Fibroblast of upper back skin (primary cell): ENCODE results near the gene CCDC57.
"Not testable (repeated sequence)": the region's sequence is repeated elsewhere in the genome, so short reads cannot be mapped to it uniquely, and the experiment has no call there.

Experiments
- DNase-seq: peaks from one replicate; pipeline ENCODE4 v3.0.0-alpha.2; 2013

Gene CCDC57

DNA sequence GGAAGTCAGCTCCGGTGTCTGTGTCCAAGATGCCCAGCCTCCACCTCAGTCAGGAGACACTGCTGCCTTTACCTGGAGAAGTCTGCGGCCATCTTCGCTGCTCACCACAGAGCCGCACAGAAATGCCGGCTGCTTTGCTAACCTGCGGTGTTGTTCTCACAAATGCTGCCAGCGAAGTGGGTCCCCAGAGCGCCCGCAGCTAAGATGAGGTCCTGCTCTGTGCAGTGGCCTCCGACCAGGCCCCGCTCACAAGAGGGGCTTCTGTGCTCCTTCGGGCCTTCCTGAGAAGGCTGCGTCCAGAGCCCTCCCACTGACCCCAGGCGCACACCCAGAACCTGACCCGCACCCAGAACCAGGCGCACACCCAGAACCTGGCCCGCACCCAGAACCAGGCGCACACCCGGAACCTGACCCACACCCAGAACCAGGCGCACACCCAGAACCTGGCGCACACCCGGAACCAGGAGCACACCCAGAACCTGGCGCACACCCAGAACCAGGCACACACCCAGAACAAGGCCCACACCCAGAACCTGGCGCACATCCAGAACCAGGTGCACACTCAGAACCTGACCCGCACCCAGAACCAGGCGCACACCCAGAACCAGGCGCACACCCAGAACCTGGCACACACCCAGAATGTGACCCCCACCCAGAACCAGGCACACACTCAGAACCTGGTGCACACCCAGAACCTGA is 63.1 kb downstream of the CCDC57 start:
- peak; percentile 7 for DNase-seq

DNA sequence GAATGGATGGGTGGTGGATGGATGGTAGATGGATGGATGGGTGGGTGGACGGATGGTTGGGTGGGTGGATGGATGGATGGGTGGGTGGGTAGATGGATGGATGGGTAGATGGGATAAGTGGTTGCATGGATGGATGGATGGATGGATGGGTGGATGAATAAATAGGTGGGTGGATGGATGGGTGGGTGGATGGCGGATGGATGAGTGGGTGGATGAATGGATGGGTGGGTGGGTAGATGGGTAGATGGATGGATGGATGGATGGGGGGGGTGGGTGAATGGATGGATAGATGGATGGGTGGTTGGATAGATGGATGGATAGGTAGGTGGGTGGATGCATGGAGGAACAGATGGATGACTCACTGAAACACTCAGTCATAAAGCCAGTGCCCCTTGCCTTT is 63.6 kb downstream of the CCDC57 start:
- no peak for DNase-seq

DNA sequence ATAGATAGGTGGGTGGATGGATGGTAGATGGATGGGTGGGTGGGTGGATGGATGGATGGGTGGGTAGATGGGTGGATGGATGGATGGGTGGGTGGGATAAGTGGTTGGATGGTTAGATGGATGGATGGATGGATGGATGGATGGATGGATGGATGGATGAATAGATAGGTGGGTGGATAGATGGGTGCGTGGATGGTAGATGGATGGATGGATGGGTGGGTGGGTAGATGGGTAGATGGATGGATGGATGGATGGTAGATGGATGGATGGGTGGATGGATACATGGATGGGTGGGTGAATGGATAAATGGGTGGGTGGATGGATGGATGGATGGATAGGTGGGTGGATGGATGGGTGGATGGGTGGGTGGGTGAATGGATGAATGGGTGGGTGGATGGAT is 64.6 kb downstream of the CCDC57 start:
- DNase-seq = no peak

DNA sequence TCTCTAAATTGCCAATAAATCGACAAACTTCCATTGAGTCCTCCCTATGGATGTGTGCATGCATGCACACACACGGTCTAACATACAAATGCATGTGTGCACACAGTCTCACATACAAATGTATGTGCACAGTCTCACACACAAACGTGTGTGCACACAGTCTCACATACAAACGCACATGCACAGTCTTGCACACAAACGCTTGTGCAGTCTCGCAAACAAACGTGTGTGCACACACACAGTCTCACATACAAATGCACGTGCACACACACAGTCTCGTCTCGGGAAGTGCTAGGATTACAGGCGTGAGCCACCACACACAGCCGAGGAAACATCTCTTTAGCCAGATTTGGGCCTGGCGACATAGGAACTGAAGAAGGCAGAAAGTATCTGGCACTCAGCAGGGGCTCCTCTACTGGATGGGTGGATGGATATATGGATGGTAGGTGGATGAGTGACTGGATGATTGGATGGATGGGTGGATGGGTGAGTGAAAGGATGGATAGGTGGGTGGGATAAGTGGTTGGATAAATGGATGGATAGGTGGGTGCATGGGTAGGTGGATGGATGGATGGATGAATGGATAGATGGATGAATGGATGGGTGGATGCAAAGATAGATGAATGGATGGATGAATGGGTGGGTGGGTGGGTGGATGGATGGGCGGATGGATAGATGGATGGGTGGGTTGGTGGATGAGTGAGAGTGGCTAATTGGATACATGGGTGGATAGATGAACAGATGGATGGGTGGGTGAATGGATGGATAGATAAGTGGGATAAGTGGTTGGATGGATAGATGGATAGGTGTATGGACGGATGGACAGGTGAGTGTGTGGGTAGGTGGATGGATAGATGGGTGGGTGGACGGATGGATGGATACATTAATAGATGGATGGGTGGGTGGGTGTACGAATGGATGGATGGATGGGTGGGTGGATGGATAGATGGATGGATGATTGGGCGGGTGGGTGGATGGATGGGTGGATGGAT is 65.7 kb downstream of the CCDC57 start:
- DNase-seq = no peak

DNA sequence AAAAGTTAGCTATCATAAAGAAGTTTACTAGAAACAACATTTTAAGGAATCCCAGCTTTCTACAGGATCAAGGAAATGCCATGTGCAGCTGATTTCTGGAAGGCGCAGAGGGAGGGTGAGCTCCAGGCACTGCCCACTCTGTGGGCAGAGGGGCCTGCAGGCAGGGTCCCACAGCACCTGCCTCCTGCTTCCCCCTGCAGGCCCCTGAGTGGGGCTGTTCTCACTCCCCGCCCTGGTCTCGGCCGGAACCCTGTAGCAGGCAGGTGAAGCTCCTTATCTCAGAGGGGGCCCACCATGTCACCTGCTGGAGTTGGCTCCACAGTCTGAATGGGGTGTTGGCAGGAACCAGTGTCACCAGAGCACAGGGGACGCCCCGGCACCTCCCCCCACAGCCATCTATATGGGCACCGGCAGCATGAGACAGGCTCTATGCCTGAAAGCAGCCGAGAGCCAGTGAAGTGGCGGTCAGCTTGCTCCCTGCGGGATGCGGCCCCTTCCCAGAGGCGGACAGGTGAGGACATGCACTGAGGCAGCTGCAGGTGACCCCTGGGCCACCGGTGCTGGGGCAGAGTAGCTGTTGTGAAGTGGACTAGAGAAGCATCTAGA is 67.0 kb downstream of the CCDC57 start:
- DNase-seq = no peak

DNA sequence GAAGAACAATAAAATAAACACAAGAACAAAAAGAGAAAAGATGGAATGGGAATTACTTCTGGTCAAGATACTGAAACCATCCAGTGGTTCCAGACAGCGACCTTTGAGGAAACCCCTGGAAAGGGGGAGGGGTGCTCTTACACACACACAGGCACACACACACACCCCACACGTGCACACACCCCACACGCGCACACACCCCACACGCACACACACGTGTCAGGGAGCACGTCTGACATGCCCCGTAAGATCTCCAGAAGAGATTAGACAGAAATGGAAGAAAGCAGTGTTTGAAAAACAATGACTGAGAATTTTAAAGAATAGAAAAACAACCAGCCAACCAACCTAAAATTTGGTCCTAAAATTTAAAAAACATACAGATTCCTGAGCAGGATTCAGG is 69.3 kb downstream of the CCDC57 start:
- no peak for DNase-seq

DNA sequence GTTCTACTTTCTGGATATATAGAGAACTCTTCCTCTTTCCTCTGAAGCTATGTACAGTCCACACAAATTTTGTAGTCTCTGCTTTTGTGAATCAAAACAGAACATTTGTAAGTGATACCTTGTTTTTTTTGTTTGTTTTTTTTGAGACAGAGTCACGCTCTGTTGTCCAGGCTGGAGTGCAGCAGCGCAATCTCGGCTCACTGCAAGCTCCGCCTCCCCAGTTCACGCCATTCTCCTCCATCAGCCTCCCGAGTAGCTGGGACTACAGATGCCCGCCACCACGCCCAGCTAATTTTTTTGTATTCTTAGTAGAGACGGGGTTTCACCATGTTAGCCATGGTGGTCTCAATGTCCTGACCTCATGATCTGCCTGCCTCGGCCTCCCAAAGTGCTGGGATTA is 72.7 kb downstream of the CCDC57 start:
- DNase-seq = not testable (repeated sequence)

DNA sequence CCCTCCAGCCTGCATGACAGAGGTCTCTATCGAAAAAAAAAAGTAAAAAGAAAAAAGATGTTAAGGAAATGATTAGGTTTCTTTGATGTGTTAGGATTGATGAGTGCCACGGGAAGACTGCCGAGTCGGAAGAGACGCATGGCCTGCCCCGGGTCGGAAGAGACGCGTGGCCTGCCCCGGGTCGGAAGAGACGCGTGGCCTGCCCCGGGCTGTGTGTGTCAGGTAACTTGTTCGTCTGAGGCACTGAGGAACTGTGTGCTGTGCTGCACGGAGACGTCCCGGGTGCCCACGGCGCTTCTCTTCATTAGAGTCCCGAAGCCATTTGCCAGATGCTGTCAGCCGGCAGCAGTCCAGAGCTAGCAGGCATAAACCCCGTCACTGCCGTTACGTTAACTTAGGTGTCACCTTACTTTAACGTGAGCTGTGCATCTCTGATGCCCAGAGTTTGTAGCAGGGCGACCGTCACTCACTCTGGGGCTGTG is 74.1 kb downstream of the CCDC57 start:
- no peak for DNase-seq

DNA sequence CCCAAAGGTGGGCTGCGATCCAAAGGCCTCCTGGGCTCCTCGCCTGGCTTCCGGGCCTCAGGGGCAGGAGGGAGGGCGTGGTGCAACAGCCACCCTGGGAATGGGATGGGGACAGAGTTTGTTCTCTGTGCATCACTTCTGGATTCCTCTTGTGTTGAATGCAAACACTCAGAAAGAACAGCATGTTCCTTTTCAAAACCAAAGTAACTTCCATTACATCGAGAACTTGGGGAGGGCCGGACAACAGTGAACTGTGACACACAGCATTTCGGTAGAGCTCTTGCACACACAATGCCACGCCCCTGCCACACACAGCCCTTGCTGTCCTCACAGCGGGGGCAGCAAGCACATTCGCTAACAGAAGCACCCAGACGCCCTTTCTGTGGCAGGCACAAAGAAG is 78.5 kb downstream of the CCDC57 start:
- no peak for DNase-seq

DNA sequence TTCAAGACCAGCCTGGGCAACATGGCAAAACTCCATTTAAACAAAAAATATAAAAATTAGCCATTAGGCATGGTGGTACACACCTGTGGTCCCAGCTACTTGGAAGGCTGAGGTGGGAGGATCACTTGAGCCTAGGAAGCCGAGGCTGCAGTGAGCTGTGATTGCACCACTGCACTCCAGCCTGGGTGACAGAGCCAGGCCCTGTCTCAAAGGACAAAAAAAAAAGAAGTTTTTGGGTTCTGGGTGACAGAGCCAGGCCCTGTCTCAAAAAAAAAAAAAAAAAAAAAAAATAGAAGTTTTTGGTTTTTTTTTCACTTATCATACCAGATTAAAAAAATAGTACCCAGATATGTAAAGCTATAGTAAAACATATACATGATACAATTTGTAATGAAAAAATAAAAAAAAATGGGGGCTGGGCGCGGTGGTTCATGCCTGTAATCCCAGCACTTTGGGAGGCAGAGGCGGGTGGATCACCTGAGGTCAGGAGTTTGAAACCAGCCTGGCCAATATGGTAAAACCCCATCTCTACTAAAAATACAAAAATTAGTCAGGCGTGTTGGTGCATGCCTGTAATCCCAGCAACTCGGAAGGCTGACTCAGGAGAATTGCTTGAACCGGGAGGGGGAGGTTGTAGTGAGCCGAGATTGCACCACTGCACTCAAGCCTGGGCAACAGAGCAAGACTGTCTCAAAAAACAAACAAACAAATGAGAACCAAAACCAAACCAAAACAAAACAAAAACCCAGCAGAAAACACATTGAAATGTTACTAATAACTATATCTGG is 79.3 kb downstream of the CCDC57 start:
- DNase-seq = peak; percentile 64

DNA sequence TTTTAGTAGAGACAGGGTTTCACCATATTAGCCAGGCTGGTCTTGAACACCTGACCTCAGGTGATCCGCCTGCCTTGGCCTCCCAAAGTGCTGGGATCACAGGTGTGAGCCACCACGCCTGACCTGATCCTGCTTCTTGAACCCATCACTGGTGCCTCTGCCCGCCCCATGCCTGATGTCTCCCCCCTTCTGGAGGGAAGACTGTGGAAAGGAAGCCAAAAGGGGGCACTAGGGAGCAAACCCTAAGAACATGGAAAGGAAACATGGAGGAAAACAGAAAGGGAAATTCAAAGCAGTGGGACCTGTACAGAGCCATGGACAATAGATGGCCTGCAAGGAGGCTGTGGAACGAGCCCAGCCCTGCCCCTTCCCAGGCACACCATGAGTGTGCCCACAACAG is 83.5 kb downstream of the CCDC57 start:
- DNase-seq = no peak

DNA sequence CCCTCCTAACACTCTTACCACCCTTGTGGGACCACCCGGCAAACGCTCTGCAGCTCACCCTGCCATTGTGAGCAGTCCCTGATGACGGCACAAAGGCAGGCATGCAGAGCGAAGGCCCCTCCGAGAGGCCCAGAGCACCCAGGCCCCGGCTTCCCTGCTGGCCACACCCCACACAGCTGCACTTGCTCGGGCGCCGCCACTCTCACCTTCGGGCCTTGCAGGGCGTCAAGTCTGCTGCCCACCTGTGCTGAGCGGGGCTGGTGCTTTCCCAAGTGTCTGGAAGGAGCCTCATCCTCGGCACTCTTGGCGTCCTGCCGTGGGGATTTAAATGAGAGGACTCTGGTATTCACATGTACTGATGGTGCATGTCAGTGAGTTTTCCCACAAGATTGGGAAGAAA is 84.4 kb downstream of the CCDC57 start:
- no peak for DNase-seq

DNA sequence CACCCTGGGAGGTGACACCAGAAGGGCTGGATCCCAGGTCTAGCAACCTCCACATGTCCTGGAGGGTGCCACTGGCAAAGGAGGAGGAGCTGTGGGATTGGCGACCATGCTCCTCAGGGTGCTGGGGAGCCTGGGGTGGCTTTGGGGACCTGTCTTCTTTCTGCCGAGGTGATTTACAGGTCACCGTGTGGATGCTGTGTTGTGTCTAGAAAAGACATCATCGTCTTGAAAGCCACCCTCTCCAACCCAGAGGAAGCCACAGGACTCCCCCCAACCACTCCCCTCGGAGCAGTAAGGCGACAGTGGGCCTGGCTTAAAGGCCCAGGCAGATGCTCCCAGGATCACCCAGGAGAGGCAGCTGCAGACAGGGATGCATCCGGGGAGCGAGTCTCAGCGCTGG is 84.9 kb downstream of the CCDC57 start:
- DNase-seq = no peak

DNA sequence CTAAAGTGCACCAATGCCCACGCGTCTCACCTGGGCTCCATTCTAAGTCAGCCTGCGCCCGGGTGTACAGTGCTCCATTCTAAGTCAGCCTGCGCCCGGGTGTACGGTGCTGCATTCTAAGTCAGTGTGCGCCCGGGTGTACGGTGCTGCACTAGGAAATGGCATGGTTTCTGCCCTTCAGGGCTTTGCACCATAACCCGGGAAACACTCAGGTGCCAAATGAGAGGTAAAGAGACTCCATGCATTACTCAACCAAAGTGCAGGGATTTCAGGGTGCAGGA is 85.4 kb downstream of the CCDC57 start:
- no peak for DNase-seq

DNA sequence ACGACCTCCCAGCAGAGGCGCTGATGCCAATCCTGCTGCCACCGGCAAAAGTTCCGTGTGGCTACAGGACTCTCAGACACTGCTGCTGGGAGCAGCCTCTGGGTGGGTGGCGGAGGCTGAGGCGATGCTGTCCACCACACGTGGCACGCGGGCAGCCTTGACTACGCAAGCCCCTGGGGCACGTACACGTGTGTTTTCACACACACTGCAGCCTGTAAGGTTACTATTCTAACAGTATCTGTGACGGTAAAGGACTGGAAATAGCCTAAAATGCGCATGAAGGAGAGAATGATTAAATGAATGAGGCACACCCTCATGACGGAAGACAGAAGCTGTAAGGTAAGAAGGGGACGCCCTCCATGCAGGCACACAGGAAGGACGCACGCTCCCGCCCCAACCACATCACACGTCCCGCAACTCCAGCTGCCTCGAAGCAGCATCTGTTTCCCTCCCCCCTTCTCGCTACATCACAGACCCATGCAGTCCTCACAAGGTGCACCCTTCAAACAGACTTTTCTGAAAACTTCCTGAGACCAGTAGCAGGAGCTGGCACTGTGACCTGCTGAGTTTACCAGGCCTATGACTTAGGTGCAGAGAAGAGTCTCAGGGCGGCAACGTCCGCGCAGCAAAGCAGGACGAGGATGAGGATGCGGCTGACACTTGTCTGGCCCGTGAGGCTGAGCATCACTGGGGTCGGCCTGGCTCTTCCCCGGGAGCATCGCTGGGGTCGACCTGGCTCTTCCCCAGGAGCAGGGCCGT is 85.9 kb downstream of the CCDC57 start:
- no peak for DNase-seq

DNA sequence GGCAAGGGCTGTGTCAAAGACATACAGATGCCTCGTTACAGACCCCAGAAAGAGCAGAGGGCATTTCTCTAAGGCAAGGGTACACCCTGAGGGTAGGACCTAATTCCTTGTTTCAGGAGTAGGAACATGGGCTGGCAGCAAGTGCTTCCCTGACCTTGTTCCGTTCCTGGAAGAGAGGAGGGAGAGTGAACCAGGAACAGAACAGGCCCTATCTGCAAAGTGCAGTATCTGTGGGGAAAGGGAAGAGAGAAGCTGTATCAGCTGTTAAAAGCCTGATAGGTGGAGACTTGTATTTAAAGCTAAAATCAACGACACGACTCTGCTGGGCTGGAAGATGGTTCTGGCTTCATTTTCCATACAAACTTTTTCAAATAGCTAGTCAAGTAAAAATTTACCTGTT is 88.5 kb downstream of the CCDC57 start:
- DNase-seq = no peak

DNA sequence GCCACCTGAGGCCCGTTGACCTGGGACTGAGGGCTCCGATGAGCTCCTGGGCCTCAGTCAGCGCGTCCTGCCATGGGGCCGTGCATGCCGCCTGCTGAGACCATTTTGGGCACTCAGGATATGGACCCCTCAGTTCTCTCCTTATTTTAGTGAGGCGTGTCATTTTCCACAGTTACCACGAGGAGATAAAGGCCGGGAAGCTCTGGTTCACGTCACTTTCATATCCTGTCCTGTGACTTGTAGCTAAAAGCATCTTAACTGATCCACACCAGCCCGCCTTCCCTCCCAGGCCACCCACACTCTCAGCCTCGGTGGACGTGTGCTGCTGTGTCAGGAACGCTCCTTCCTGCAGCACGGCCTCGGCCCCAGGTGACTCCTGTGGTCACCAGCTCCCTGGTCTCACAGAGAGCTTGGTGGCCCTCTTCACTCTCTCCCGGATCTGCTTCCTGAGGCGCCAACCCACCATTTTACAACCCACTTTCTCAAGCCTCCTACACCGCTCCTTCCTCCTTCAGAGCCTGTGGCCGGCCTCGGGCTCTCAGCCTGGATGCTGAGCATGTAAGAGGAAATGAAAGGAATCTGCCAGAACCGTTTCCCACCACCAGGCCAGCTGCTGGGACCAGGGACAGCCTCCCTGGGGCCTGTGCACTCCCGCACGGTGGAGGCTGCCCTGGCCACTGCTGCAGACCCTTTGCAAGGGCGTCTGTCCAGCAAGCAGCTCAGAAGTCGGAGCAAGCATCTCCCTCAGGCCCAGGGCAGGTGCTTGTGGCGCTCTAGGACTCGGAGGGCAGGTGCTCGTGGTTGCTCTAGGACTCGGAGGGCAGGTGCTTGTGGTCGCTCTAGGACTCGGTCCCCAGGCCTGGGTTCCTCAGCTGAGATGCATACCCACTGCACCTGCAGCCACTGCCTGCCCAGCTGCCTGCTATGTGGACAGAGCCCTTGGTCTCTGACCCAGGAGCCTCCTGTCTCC is 90.7 kb downstream of the CCDC57 start:
- DNase-seq = no peak

DNA sequence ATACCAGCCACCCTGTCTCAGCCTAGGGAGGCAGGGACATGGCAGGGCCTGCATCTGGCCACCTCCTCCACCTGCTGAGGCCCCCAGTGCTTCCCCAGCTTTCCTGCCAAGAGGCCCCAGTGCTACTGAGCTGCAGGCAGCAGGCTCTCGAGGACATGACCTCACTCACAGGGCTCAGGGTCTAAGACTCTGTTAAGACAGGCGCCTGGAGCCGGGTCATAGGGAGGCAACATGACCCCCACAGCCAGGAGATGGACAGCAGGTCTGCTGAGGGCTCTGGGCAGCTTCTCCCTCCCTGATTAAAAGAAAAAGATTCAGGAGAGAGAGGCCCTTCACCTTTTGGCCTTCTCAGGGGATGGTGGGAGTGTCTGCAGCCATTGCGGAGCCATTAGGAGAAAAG is 91.4 kb downstream of the CCDC57 start:
- DNase-seq = no peak

DNA sequence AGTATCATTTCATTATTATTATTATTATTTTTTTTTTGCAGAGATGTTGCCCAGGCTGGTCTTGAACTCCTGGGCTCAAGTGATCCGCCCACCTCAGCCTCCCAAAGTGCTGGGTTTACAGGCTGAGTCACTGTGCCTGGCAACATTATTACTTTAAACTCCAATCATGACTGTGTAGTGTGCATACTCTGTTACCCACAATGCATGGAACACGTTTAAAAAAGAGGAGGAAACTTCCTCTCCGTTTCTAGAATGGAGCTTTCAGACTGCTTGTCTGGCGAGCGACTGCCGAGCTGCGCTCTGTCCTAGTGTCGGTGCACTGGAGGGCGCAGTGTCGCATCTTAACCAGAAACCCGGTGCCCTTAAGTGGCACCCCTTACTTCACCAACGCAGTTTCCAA is 92.5 kb downstream of the CCDC57 start:
- peak; percentile 52 for DNase-seq

DNA sequence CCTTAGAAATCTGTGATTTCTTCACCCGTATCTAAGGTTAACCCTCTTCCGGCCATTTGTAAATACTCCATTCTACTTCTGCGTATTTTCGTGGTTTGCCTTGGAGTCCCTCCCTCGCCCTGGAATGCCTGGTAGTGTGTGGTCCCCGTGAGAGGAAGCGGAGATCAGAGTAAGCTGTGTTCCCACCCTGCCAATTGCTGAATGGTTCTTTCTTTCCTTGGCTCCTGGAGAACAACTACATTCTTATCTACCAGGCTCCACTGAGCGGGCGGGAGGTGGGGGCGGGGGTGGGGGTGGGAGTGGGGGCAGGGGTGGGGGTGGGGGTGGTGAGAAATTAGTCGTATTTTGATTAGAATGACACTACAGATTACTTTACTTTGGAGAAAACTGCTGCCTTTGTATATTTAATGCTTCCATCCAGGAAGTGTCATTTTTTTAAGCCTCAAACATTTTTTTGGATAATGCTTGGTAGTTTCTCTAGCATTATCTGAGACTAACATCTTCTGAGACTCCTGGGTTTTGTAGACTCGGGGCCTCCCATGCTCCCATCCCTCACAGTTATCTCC is 93.7 kb downstream of the CCDC57 start:
- DNase-seq = no peak
